Stimulated activated CD8-positive, alpha-beta memory T cell treated with anti-CD3 and anti-CD28 coated beads, Interleukin-15, amount 100 ng/mL, for 24 hours (primary cell): ENCODE measurements around the gene REN.

Experiments
- DNase-seq: peaks from one replicate; pipeline ENCODE4 v3.0.0-alpha.2; 2020; ENCODE audit warnings: low read depth

The REN gene

DNA sequence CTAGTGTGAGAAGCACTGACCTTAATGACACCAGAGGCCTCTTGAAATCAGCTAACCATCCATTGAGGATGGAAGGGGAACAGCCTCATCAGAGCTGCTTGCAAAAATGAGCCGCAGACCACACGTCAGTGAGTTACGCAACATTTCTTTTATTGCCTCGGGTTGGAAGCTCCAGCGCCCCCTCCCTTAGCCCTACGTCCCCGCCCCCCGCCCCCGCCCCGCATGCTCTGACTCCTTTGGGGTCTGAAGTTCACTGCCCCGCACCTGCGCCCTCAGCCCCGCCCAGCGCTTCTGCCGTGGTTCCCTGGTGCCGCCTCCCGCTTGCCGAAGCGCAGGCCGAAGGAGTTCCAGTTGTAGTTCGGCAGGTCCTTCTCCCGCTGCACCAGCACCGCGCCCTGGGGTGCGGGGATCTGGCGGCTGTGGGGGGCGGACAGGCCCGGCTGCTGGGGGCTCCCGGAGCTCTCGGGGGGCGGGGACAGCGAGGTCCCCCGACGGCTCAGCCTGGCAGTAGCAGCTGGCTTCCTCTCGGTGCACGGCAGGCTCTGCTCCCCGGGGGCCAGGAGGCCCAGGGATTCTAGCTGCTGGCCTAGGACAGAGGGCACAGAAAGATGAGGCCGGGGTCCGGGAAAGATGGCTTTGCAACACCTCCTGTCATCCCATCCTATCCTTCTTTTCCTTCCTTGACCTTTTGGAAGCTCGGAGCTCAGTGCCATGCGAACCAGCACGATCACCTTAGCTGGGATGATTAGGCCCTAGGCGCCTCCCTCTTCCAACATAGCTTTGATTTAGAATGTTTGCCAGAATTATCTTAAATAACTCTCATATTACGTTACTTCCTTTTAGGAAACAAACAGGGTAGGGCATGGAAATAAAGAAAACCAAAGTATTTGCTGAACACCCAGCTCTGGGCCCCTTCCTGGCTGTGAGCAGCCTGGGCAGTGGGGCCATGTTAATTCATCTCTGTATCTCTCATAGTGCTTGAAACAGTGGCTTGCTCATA lies 24.4 kb upstream of the REN start:
- no peak for DNase-seq

DNA sequence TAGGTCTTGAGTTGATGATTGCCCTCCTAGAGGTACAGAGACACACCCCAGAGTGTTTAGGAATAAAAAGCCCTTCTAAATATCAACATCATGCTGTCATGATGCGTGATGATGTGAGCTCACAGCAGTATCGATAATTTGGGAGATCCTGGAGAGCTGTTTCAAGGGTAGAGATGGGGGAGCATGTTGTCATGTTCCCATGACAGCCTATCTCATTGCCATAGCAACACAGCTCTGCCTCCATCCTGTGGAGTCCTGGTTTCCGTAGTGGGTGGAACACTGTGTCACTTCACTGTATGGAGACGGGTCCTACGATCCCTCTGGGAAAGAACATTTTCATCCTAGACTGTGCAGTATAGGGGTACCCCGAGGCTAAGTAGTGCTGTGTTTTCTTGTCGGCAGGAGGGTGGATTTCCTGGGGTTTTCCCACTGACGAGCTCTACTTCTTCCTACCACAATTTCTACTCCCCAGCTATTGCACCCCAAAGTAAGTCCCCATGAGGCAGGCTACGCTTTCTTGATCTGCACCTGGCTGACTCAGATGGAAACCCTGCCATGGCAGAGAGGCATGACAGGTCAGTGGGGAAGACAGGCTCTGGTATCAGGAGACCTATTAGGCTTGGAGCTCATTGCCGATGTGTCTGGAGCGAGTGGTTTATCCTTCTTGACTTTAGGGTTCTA lies 23.0 kb upstream of the REN start:
- DNase-seq = no peak

DNA sequence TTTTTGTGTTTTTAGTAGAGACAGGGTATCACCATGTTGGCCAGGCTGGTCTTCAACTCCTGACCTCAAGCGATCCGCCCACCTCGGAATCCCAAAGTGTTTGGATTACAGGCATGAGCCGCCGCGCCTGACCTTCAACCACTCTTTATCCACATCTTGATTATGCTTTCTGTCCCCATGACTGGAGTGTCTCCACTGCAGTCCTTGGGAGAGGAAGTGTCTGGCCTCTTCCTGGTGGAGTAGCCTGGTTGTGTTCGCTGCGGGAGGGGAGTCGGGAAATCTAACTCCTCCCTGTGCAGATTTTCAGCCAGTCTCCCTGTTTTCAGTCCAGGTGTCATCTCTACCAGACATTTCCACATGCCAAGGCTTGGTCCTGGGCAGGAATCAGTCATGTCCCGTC lies 20.5 kb upstream of the REN start:
- no peak for DNase-seq

DNA sequence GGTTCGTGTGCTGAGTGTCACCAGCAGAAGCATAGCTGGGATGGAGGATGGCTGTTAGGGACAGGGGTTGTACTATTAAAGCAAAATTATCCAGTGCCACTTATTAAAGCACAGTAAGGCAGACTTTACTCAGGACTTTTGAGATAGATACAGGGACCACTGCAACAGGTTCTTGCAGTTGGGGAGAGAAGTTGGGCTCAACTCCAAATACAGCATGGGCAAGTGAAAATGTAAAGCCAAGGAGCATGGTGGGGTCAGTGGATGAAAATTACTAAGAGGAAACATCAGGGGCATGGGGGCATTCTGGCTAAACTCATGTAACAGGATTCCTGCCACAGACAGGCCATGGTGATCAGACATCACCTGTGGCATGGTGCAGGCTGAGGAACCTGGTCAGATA lies 15.0 kb upstream of the REN start:
- no peak for DNase-seq

DNA sequence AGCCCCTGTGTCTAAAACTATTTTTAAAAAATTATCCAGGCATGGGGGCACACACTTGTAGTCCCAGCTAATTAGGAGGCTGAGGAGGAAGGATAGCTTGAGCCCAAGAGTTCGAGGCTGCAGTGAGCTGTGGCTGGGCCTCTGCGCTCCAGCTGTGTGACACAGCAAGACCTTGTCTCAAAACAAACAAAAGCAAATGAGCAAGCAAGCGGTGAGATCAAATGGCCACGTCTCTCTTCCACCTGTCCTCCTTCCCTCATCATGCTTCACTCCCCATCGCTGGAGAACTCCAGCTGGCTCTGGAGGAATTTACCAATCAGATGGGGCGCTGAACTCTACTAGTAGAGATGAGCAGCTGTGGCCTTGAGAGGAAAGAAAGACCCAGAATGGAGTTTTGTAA lies 14.0 kb upstream of the REN start:
- no peak for DNase-seq

DNA sequence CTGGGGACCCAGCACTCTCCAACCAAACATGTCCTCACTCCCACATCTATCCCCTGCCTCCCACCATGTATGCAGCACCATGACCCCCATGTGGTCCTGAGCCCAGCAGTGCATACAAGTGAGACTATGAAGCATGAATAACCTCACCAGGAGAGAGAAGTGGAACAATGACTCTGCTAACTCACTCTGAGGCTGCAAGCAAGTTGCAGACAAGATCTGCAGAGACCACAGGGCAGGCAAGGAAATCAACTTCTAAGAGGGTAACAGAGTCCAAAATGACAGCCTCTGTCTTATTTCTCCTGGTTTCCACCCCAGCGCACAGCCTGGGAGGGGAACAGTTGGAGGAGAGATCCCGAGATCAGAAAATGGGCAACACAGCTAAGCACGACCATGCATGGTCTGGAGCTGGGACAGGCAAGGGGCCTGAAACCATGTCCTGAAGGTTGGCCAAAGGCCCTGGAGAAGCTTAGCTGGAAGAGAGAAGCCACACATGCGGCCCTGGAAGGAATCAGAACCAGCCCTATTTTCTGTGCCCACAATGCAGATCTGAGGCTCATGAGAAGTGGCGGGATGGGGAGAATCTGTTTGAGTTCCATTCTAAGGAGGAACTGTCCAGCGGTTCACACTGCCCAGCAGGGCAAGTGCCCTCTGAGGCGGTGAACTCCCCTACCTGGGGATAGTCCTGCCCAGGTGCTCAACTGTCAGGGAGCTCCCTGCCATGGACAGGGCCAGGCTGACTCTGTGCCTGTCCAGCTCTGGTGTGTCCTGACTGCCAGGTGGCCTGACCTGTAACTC lies 12.5 kb upstream of the REN start:
- DNase-seq = no peak

DNA sequence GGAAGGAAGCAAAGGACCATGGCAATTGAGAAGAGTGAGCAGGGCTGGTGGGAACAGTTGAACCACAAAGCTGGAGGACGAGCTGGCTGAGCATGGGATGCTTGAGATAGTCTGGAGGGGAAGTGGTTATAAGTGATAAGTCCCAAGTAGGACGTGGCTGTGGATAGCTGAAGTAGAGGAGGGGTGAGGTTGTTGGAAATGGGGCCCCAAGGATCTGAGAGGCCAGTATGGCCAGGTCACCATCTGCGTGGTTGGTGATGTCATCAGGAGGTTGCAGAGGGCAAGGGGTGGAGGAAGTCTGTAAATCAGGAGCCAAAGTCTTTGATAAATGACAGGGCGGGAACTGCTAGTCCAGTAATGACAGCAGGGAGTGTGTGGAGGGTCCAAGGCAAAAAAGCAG lies 11.0 kb upstream of the REN start:
- no peak for DNase-seq

DNA sequence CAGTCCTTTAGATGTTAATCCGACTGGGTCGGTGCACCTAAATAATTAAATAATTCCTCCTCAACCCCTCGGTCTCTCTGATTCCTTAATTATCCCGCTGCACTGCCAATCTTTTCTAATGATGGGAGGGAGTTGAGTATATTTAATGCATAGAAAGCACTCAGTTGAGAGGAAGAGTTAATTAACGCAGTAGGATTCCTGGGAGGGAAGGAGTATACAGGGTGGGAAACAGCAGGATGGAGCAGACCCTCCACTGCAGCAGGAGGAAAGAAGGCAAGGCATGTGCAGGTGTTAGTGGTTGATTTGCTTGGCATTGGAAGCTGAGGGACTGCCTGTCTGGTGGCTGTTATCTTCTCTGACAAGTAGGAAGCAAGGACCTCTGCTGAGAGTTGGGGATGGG lies 9.9 kb upstream of the REN start:
- no peak for DNase-seq

DNA sequence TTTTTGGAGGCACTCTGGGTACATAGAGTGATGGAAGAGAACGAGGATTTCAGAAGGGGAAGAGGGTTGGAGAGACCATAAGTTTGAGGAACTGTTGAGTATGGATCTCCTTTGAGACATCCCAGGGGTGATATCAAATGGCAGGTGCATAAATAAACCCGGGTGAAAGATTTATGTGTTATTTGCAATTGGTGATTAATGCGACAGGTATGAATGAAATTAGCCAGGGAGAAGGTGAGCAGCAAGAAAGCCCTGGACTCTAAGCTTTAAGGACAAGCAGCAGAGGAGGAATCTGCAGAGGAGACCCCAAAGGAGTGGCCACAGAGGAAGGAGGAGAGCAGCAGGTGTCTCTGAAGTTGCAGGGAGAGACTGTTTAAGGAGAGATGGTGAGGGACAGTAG lies 8.8 kb upstream of the REN start:
- DNase-seq = no peak

DNA sequence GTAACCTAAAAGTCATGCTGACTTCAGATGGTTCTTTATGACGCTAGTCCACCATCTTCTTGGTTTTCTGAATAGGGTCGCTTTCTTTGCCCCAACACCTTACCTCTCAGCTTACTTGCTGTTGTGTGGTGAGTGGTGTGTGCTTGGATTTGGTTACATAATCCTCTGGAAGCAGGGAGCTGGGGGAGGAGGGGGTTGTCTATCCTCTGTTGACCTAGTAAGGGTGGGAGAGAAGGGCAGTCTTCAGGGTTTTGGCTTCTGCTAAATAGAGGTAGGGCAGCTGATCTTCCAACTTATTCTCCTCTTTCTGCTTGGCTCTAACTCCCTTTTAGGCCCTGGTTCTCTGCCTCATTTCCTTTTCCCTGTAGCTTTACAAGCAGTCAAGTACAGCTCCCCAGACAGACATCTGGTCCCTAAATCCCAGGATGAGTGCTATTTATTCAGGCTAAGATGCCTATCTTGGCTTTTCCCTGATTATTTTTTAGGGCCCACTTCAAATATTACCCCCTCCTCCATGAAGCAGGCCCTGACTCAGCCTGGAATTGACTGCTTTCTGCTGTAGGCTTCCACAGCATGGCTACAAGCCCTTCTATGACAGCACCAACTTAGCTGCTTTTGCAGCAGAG lies 6.4 kb upstream of the REN start:
- no peak for DNase-seq

DNA sequence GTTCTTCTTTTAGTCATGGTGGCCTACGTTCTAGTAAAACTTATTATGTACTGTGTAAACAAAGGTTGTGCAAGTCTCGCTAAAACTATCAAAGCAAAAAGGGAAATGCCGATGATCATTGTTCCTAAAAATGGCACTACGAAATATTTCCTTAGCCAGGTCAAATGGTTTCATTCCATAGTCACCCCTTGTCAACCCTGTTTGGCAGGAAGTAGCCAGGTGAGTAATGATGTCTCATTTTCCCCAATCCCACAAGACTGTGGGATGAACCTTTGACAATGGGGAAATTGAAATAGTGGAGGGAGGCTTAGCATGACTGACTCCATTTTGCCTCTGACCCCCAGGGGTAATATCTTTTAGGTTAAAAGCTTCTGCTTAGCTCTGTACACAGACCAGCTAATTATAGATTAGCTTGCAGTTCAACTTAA lies 5.6 kb upstream of the REN start:
- no peak for DNase-seq

DNA sequence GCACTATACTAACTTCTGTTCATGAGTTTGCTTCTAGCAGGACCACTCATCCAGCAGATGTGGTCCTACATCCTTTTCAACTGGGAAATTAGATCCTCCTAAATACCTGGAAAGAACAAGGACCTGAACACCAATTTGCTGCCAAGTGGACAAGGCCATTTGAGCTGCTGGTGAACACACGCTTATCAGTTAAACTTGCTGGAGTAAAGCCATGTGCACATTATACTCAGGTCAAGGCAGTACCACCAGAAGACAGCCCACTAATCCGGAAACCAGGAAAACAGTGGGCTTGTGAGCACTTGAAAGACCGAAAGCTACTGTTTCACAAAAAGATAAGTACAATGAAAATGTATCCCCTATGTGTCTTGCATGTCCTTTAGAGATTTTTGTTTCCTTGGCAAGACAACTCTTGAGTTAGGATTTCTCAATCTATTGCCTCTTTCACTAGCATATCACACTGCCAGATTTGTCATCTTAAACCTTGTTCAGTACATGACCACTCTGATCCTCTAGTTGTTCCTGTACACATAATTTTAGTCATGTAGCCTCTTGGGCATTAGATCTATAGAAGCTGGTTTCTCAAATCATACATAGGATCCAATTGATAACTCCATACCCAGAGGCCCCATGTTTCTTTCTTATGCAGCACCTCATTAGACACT lies 4.5 kb upstream of the REN start:
- DNase-seq = no peak

DNA sequence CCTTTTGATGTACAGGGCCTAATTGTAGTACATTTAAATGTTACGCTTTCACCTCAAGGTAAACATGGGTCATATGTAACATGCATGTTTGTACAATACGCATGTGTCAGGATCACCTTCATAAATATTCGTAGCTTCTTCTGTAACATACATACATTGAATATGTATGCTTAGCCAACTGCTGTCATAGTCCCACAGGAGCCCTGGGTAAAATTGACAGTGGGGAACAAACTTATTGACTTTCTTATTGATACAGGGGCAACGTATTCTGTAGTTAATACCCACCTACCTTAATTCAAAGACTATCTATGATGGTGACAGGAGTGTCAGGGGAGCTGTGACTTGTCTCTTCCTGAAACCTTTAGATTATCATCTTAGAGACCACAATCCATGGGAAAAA lies 3.7 kb upstream of the REN start:
- no peak for DNase-seq

DNA sequence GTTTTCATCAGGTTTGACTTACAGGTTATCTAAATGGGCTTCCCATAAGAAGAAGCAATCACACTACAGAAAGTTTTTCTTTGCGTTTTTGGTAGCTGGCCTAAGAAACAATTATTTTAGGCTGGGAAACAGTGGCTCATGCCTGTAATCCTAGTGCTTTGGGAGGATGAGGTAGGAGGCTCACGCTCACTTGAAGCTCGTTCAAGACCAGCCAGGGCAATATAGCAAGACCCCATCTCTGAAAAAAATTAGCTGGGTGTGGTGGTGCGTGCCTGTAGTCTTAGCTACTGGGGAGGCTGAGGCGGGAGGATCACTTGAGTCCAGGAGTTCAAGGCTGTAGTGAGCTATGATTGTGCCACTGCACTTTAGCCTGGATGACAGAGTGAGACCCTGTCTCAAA lies 1.6 kb upstream of the REN start:
- DNase-seq = no peak

DNA sequence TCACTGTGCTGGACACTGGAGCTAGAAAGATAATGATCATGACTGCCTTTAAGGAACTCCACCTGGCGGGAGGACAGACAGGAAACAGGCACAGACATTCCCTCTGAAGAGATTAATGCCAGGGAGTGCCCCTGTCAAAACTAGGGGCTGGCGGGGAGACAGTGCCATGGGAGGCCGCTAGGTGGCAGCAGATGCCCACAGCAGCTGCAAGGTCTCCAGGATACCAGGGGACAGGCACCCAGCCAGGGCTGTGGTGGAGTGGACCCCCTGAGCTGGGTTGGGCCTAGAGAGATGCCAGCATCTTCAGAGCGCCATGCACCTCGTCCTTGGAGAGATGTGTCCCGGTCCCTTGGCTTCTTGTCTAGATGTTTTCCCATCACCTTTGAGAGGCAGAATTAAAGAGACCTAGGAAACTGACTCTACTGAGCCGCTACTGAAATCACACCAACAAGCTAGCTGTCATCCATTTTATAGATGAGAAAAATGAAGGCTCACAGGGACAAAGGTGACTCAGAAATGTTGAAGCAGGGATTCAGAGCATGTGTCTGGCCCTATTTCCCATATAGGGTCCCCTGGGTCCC lies 3.6 kb downstream of the REN start:
- peak; percentile 67 for DNase-seq

DNA sequence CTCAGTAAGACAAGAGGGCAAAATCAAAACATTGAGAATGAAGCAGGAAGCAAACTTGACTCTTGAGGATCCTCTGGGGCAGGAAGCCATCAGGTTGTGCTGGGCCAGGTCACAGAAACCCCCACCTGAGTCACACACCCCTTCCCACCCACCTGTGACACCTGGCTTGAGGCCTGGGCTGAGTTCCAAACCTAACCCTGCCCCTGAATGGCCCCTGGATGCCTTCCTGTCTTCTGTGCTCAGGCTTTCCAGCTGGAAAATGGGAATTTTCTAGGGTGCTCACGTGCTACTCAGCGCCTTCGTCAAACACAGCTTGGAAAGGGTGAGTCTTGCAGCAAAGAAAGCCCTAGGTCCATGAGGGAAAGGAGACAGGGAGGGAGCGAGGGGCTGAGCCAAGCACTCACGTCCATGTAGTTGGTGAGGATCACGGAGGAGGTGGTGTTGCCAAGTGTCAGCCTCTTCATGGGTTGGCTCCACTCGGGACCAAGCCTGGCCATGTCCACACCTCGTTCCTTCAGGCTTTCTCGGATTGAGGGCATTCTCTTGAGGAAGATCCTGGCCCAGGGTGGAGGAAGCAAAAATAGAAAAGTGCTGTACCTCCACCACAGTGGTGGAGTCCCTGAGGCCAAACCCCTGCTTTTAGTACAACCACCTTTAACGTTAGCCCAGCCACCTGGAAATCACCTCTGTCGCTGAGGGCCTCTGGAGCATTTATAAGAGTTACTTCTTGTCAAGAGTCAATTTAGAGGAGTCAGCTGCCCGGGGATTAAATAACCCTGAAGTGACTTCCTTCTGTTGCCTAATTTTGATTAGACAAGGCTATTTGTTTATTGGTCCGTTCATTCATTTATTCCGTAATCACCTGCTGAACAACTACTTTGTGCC lies 4.3 kb downstream of the REN start:
- DNase-seq = no peak

DNA sequence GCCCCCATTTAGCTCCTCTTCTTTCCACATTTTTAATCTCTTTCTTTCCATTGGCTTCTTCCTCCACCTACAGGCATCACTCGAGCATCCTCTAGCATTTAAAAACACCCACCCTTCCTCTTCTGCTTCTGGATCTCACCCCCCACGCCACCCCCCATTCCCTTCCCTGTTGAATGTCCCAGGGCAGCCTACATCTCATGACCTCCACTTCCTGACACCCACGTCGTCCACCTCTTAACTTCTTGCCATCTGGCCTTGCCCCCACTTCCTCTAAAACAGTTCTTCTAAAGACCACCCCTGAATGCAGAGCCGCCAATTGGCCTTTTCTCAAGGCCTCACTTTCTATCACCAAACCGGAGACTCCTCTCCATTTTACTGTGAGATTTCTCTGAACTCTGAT lies 8.2 kb downstream of the REN start:
- no peak for DNase-seq

DNA sequence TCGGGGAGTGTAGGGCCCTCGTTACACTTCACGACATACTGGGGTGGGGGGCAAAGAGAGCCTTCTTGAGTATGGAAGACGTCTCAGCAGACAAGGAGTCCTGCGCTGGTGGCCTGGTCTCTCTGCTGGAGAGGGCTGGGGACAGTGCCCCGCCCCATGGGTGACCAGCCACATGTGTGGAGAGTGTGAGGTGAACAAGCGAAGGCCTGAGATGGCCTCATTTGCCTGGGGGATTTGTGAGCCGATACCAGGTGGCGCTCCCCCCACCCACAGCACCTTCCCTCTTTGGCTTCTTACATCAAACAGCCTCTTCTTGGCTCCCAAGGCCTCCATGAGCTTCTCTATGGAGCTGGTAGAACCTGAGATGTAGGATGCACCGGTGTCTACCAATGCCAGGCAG lies 10.3 kb downstream of the REN start:
- no peak for DNase-seq

DNA sequence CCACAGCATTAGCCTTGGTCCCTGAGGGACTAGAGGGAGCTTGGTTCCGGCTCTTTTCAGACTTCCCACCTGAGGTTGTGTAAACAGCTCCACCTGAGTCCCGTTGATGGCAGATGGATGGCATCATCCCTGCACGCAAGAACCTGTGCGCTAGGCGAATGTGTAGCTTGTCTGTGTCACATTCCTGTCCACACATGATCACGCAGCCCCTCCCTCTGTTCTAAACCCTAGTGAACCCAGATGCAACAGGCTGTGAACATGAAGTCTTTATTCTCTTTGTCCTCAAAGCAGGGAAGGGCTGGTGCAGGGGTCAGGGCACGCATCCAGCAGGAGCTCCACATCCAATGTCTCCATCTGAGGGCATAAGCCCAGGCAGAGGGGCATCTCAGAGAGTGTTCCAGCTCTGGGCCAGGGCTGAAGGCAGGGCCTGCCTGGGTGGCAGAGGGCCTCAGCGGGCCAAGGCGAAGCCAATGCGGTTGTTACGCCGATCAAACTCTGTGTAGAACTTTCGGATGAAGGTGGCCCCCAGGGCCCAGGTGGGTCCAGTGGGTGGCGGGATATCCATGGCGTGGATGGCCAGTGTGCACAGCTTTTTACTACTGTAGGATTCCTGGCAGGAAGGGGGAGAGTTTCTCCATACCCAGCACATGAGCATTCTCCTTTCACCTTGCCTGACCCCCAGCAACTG lies 11.4 kb downstream of the REN start:
- no peak for DNase-seq

DNA sequence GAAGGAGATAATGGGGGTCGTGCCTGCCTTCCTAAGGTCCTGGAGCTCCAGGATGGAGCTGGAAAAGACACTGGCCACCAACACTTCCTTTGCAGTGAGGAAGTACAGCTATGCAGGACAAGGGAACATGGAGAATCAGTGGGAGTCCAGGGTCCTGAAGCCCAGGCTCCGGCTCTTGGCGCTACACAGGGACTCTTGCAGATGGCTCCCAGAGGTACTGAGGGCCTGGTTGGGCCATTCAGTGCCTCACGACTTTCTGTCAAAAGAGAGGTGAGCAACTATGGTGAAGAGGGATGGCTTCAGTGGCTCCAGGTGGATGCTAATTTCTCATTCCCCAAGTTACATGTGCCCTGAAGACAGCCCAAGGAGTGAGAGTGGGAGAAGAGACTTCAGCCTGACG lies 12.5 kb downstream of the REN start:
- no peak for DNase-seq
